PC-3 (cell line): Measurements from ENCODE around the gene FRMD5. TPM values are rescaled to one million over a fixed set of nuclear protein-coding genes. Genes with fewer than 3 reads are reported as not detected.

Source experiments
- ATAC-seq: fragments of 200-7000 bp; cut with Tn5 transposase; 2 replicates; pipeline ENCODE4 v1.9.1; 2020; ENCODE audit warnings: mild to moderate bottlenecking, moderate library complexity
- BruUV-seq: library from RNA; stranded (reverse); fragments of 400-500 nt; replicated peaks from 2 replicates; lab custom pipeline; 2021; lab: Mats Ljungman, UMichigan
- CTCF ChIA-PET: fragments of 300-600 bp; sonication (Branson Sonifier 250); formaldehyde crosslinking; loops from one replicate; lab custom pipeline; 2022; ENCODE audit warnings: antibody characterized with exemption; lab: Charles Lee
- POLR2A ChIA-PET: fragments of 300-600 bp; sonication (Branson Sonifier 250); formaldehyde crosslinking; loops from one replicate; lab custom pipeline; 2022; ENCODE audit warnings: antibody characterized with exemption; ENCODE audit not compliant: unreplicated experiment; lab: Charles Lee
- DNase-seq: peaks from one replicate; pipeline ENCODE4 v3.0.0-alpha.2; 2015
- H2AFZ ChIP-seq: fragments of 300-600 bp; sonication (generic); 2 replicates; pipeline ENCODE4 v1.6.0; 2016; ENCODE audit warnings: antibody characterized with exemption, low read length
- H3F3A ChIP-seq: fragments of 300-600 bp; sonication (generic); one replicate; pipeline ENCODE4 v1.6.0; 2017; ENCODE audit warnings: antibody characterized with exemption, low read length, control low read depth, mild to moderate bottlenecking; ENCODE audit not compliant: unreplicated experiment
- H3K27ac ChIP-seq: fragments of 300-600 bp; sonication (generic); 2 replicates; pipeline ENCODE4 v1.5.1; 2016; ENCODE audit warnings: mild to moderate bottlenecking, low read length
- H3K27me3 ChIP-seq: fragments of 300-600 bp; sonication (generic); 2 replicates; pipeline ENCODE4 v1.6.1; 2016; ENCODE audit warnings: low read length, mixed read lengths
- H3K36me3 ChIP-seq: fragments of 300-600 bp; sonication (generic); 2 replicates; pipeline ENCODE4 v1.6.1; 2016; ENCODE audit warnings: low read depth, mixed run types, low read length, mixed read lengths
- H3K4me1 ChIP-seq: fragments of 300-600 bp; sonication (generic); 2 replicates; pipeline ENCODE4 v1.5.1; 2016; ENCODE audit warnings: low read length; ENCODE audit not compliant: insufficient read depth
- H3K4me2 ChIP-seq: fragments of 300-600 bp; sonication (generic); 2 replicates; pipeline ENCODE4 v1.6.0; 2016; ENCODE audit warnings: low read length
- H3K4me3 ChIP-seq: fragments of 300-600 bp; sonication (generic); 2 replicates; pipeline ENCODE4 v1.5.1; 2016; ENCODE audit warnings: mild to moderate bottlenecking, low read length, mixed read lengths
- H3K79me2 ChIP-seq: fragments of 300-600 bp; sonication (generic); 2 replicates; pipeline ENCODE4 v1.6.1; 2017; ENCODE audit warnings: low read length, mixed read lengths
- H3K9ac ChIP-seq: fragments of 300-600 bp; sonication (generic); 2 replicates; pipeline ENCODE4 v1.6.0; 2016; ENCODE audit warnings: mild to moderate bottlenecking, low read length
- H3K9me2 ChIP-seq: fragments of 300-600 bp; sonication (generic); replicated peaks from 2 replicates; pipeline ENCODE4 v1.6.1; 2016; ENCODE audit warnings: mixed run types, low read length, mixed read lengths
- H3K9me3 ChIP-seq: fragments of 300-600 bp; sonication (generic); 2 replicates; pipeline ENCODE4 v1.6.1; 2016; ENCODE audit warnings: low read length, mixed read lengths
- H4K20me1 ChIP-seq: fragments of 300-600 bp; sonication (generic); 2 replicates; pipeline ENCODE4 v1.6.1; 2016; ENCODE audit warnings: low read length, mixed read lengths
- CTCF ChIP-seq: fragments of 300-600 bp; sonication (generic); conservative IDR thresholded peaks from 2 replicates; pipeline ENCODE4 v1.5.1; 2017; ENCODE audit warnings: antibody characterized with exemption, low read depth, mild to moderate bottlenecking, low read length
- EZH2 ChIP-seq: fragments of 300-600 bp; sonication (generic); IDR thresholded peaks from one replicate; pipeline ENCODE4 v1.6.1; 2017; ENCODE audit warnings: antibody characterized with exemption, mild to moderate bottlenecking, low read length; ENCODE audit not compliant: unreplicated experiment
- EZH2phosphoT487 ChIP-seq: fragments of 300-600 bp; sonication (generic); IDR thresholded peaks from 2 replicates; pipeline ENCODE4 v1.6.1; 2018; ENCODE audit warnings: mild to moderate bottlenecking, antibody characterized with exemption, low read length, borderline replicate concordance
- intact Hi-C: fragments of 100-400 bp; cut with micrococcal nuclease; formaldehyde crosslinking; loops from 2 replicates; pipeline ENCODE4 v1.9.0; 2023
- total RNA-seq: library from RNA; depleted of rRNA; stranded (reverse); fragments of >200 nt; gene quantifications from 2 replicates; pipeline ENCODE4 v1.2.3, GENCODE V29; 2014

The FRMD5 gene
- total RNA-seq, 1 experiment from 2014 or later = 8.7 TPM

- no peak overlapping the region for H3K4me2 ChIP-seq
- H3K36me3 ChIP-seq = no peaks in the 10 kb centered on the region
- no peaks in the 10 kb centered on the region for H3K79me2 ChIP-seq
- H3K9me3 ChIP-seq = no peaks in the 10 kb centered on the region
- no peaks in the 10 kb centered on the region for H3K27me3 ChIP-seq
- POLR2A ChIA-PET = no interaction called here
- H3K27ac ChIP-seq = no peak overlapping the region
- no peak for ATAC-seq
- no peaks in the 10 kb centered on the region for H3K9me2 ChIP-seq
- CTCF ChIA-PET = no interaction called here
- TF ChIP-seq EZH2phosphoT487 = no peak
- no peak overlapping the region for H3K9ac ChIP-seq
- H3K4me1 ChIP-seq = no peaks in the 10 kb centered on the region
- no peak for DNase-seq
- H3F3A ChIP-seq = no peaks in the 10 kb centered on the region
- no peak overlapping the region for H2AFZ ChIP-seq
- BruUV-seq = no TSS peak
- H4K20me1 ChIP-seq = no peaks in the 10 kb centered on the region
- no peak overlapping the region for H3K4me3 ChIP-seq
- intact Hi-C loops = no loop called here
Measured at GRCh38 chr15:43968551-43968950, 226.5 kb downstream of the FRMD5 start.

GRCh38 chr15:43966646-43967045, 228.4 kb downstream of the FRMD5 start:
- no peak for TF ChIP-seq EZH2

GRCh38 chr15:43958861-43959330, 236.2 kb downstream of the FRMD5 start:
- Histone ChIP-seq H3K27me3 (no peaks in the 10 kb centered on the region), H4K20me1 (no peaks in the 10 kb centered on the region), H3K9ac (no peak overlapping the region), H3K36me3 (no peaks in the 10 kb centered on the region), H3K4me2 (no peak overlapping the region), H3K27ac (no peak overlapping the region), H3F3A (no peaks in the 10 kb centered on the region), H2AFZ (no peak overlapping the region), H3K4me3 (no peak overlapping the region), H3K9me2 (no peaks in the 10 kb centered on the region), H3K4me1 (peaks cover 16% of the 10 kb centered on the region), H3K79me2 (no peaks in the 10 kb centered on the region), H3K9me3 (no peaks in the 10 kb centered on the region)
- BruUV-seq = no TSS peak
- TF ChIP-seq EZH2 (no peak), EZH2phosphoT487 (no peak), CTCF (no peak)
- POLR2A ChIA-PET = interaction anchor here (0.5 kb wide), 2 partner anchors 96 to 131 kb away, joined by 4 to 11 read pairs; no protein-coding TSS in a partner anchor
- CTCF ChIA-PET = interaction anchor here (0.5 kb wide), 1 partner anchor 619 kb away, joined by 3 read pairs; no protein-coding TSS in a partner anchor
- intact Hi-C loops = loop anchor here (2.0 kb wide), 1 partner anchor 50 kb away; no protein-coding TSS in a partner anchor
- ATAC-seq (peak; percentile 78), DNase-seq (peak; percentile 67)

More at GRCh38 chr15:43966646-43967045, 228.4 kb downstream of the FRMD5 start:
- H2AFZ ChIP-seq = no peak overlapping the region
- H3K9ac ChIP-seq = no peak overlapping the region
- H4K20me1 ChIP-seq = no peaks in the 10 kb centered on the region
- H3K4me1 ChIP-seq = no peaks in the 10 kb centered on the region
- H3K79me2 ChIP-seq = no peaks in the 10 kb centered on the region
- no TSS peak for BruUV-seq
- intact Hi-C loops = no loop called here
- no peak for ATAC-seq
- no peak overlapping the region for H3K27ac ChIP-seq
- DNase-seq = no peak
- no peak overlapping the region for H3K4me3 ChIP-seq
- no peaks in the 10 kb centered on the region for H3K36me3 ChIP-seq
- H3K9me2 ChIP-seq = no peaks in the 10 kb centered on the region
- H3K27me3 ChIP-seq = no peaks in the 10 kb centered on the region
- POLR2A ChIA-PET = no interaction called here
- H3K4me2 ChIP-seq = no peak overlapping the region
- H3K9me3 ChIP-seq = no peaks in the 10 kb centered on the region
- H3F3A ChIP-seq = no peaks in the 10 kb centered on the region
- CTCF ChIA-PET = no interaction called here
